H1 (cell line): ENCODE measurements around the gene IFNL1. TPM values are rescaled to one million over a fixed set of nuclear protein-coding genes. Genes with fewer than 3 reads are reported as not detected.

Experiments used
- CTCF ChIA-PET: fragments of 300-600 bp; sonication (Branson Sonifier 250); formaldehyde crosslinking; loops from one replicate; lab custom pipeline; 2021; ENCODE audit not compliant: partially characterized antibody; lab: Charles Lee
- POLR2A ChIA-PET: fragments of 300-600 bp; sonication (Branson Sonifier 250); formaldehyde crosslinking; loops from one replicate; lab custom pipeline; 2021; ENCODE audit warnings: inconsistent platforms; ENCODE audit not compliant: partially characterized antibody; lab: Charles Lee
- DNase-seq, 2 experiments: peaks; one replicate each; pipeline versions ENCODE4 v3.0.0 to v3.0.0-alpha.2; 2010 to 2022; ENCODE audit warnings: low spot score in 2 of 2, low read depth in 1 of 2, mixed read lengths in 1 of 2
- FAIRE-seq: peaks from 2 replicates; lab custom pipeline; 2011; peaks lifted over from hg19 to GRCh38; lab: Jason Lieb, UNC
- H2AFZ ChIP-seq: 2 replicates; pipeline ENCODE4 v1.8.1; 2012; ENCODE audit warnings: low read length, inconsistent platforms
- H2AK5ac ChIP-seq: 2 replicates; pipeline ENCODE4 v1.6.1; 2013; ENCODE audit warnings: low read depth, low read length
- H2BK120ac ChIP-seq: replicated peaks from 2 replicates; pipeline ENCODE3; 2013; ENCODE audit warnings: low read depth, low read length, inconsistent platforms
- H2BK12ac ChIP-seq: 2 replicates; pipeline ENCODE4 v1.6.1; 2013; ENCODE audit warnings: low read depth, low read length
- H2BK15ac ChIP-seq: 2 replicates; pipeline ENCODE4 v1.6.1; 2013; ENCODE audit warnings: low read length
- H2BK20ac ChIP-seq: 2 replicates; pipeline ENCODE4 v1.6.1; 2013; ENCODE audit warnings: low read length
- H2BK5ac ChIP-seq: 2 replicates; pipeline ENCODE4 v1.6.1; 2013; ENCODE audit warnings: low read depth, low read length
- H3K14ac ChIP-seq: 2 replicates; pipeline ENCODE4 v1.6.1; 2013; ENCODE audit warnings: inconsistent platforms; ENCODE audit not compliant: insufficient read length
- H3K18ac ChIP-seq: 2 replicates; pipeline ENCODE4 v1.6.1; 2013; ENCODE audit warnings: low read length; ENCODE audit errors: extremely low read depth
- H3K23ac ChIP-seq: 2 replicates; pipeline ENCODE4 v1.6.1; 2013; ENCODE audit warnings: inconsistent platforms; ENCODE audit not compliant: insufficient read length
- H3K23me2 ChIP-seq: 2 replicates; pipeline ENCODE4 v1.6.1; 2013; ENCODE audit warnings: low read depth, low read length
- H3K27ac ChIP-seq: 2 replicates; pipeline ENCODE4 v1.6.1; 2011; ENCODE audit warnings: low read depth, low read length, inconsistent platforms
- H3K27me3 ChIP-seq, 4 experiments: replicated peaks in 1 of 4; 1 replicate in 1 of 4; 2 replicates in 3 of 4; pipeline versions ENCODE4 v1.6.1 to v1.8.1; 2011 to 2013; ENCODE audit warnings: low read length in 3 of 4, mild to moderate bottlenecking in 3 of 4, inconsistent platforms in 2 of 4, mixed read lengths in 2 of 4, moderate library complexity in 1 of 4; ENCODE audit not compliant: control insufficient read depth in 3 of 4, insufficient read depth in 3 of 4; ENCODE audit errors: extremely low read depth in 1 of 4
- H3K36me3 ChIP-seq, 4 experiments: 2 replicates each; pipeline versions ENCODE4 v1.6.1 to v1.8.1; 2011 to 2013; ENCODE audit warnings: mild to moderate bottlenecking in 4 of 4, low read length in 3 of 4, moderate library complexity in 2 of 4, control low read depth in 1 of 4, inconsistent platforms in 1 of 4; ENCODE audit not compliant: insufficient read depth in 4 of 4, control insufficient read depth in 2 of 4
- H3K4ac ChIP-seq: replicated peaks from 2 replicates; pipeline ENCODE3; 2013; ENCODE audit warnings: low read length, low read depth, mixed read lengths, inconsistent platforms; ENCODE audit not compliant: insufficient read length
- H3K4me1 ChIP-seq, 4 experiments: replicated peaks in 1 of 4; 1 replicate in 1 of 4; 2 replicates in 3 of 4; pipeline versions ENCODE4 v1.6.1 to v1.8.1; 2011 to 2013; ENCODE audit warnings: low read length in 3 of 4, inconsistent platforms in 2 of 4, mixed read lengths in 1 of 4; ENCODE audit not compliant: insufficient read depth in 4 of 4, control insufficient read depth in 3 of 4
- H3K4me2 ChIP-seq, 2 experiments: 2 replicates each; pipeline versions ENCODE4 v1.6.1 to v1.8.1; 2011 to 2013; ENCODE audit warnings: low read depth in 2 of 2, low read length in 2 of 2, control low read depth in 1 of 2, inconsistent platforms in 1 of 2, mild to moderate bottlenecking in 1 of 2; ENCODE audit not compliant: insufficient read depth in 1 of 2
- H3K4me3 ChIP-seq, 4 experiments: fragments of 200-600, 300-600 bp in 1 of 4; sonication (generic), shearing (Covaris generic), sonication (Bioruptor Twin) in 1 of 4; 2 replicates each; pipeline versions ENCODE4 v1.5.1 to v1.8.1; 2011 to 2016; ENCODE audit warnings: low read length in 4 of 4, low read depth in 3 of 4, control low read depth in 2 of 4, inconsistent platforms in 2 of 4, mild to moderate bottlenecking in 2 of 4, mixed read lengths in 1 of 4, moderate library complexity in 1 of 4; ENCODE audit not compliant: insufficient read depth in 2 of 4; ENCODE audit errors: extremely low read depth in 1 of 4
- H3K56ac ChIP-seq: replicated peaks from 2 replicates; pipeline ENCODE3; 2013; ENCODE audit warnings: low read depth, mild to moderate bottlenecking, mixed read lengths, low read length, inconsistent platforms; ENCODE audit not compliant: insufficient read length
- H3K79me1 ChIP-seq: 2 replicates; pipeline ENCODE4 v1.6.1; 2013; ENCODE audit warnings: low read depth, low read length, control low read depth
- H3K79me2 ChIP-seq, 2 experiments: 2 replicates each; pipeline versions ENCODE4 v1.6.1 to v1.8.1; 2012 to 2013; ENCODE audit warnings: low read length in 2 of 2, mild to moderate bottlenecking in 2 of 2, inconsistent platforms in 1 of 2; ENCODE audit not compliant: insufficient read depth in 2 of 2, control insufficient read depth in 1 of 2
- H3K9ac ChIP-seq, 4 experiments: replicated peaks in 1 of 4; 1 replicate in 1 of 4; 2 replicates in 3 of 4; pipeline versions ENCODE4 v1.6.1 to v1.8.1; 2011 to 2013; ENCODE audit warnings: low read depth in 3 of 4, low read length in 3 of 4, control low read depth in 2 of 4, mild to moderate bottlenecking in 2 of 4, moderate library complexity in 2 of 4, inconsistent platforms in 1 of 4; ENCODE audit errors: extremely low read depth in 1 of 4
- H3K9me3 ChIP-seq, 2 experiments: 2 replicates each; pipeline versions ENCODE4 v1.6.1 to v1.8.1; 2012 to 2013; ENCODE audit warnings: mild to moderate bottlenecking in 2 of 2, moderate library complexity in 2 of 2, control low read depth in 1 of 2, inconsistent platforms in 1 of 2, low read depth in 1 of 2, low read length in 1 of 2, mixed read lengths in 1 of 2; ENCODE audit not compliant: insufficient read depth in 2 of 2
- H4K20me1 ChIP-seq, 2 experiments: replicated peaks in 1 of 2; 2 replicates each; pipeline versions ENCODE3 to v1.8.1; 2011 to 2013; ENCODE audit warnings: inconsistent platforms in 2 of 2, low read length in 2 of 2, mild to moderate bottlenecking in 1 of 2; ENCODE audit not compliant: insufficient read depth in 2 of 2, control insufficient read depth in 1 of 2
- H4K5ac ChIP-seq: 2 replicates; pipeline ENCODE4 v1.6.1; 2013; ENCODE audit warnings: low read length, low read depth, mixed read lengths, inconsistent platforms; ENCODE audit not compliant: insufficient read length
- H4K8ac ChIP-seq: 2 replicates; pipeline ENCODE4 v1.8.0; 2013; ENCODE audit warnings: mild to moderate bottlenecking, moderate library complexity, low read length, inconsistent platforms; ENCODE audit not compliant: insufficient read depth; ENCODE audit errors: extremely low read depth
- H4K91ac ChIP-seq: replicated peaks from 2 replicates; pipeline ENCODE3; 2013; ENCODE audit warnings: low read length, mixed read lengths, inconsistent platforms; ENCODE audit not compliant: insufficient read length
- ATF3 ChIP-seq: IDR thresholded peaks from 2 replicates; pipeline ENCODE4 v1.6.1; 2011; ENCODE audit warnings: low read depth, mild to moderate bottlenecking, low read length; ENCODE audit not compliant: insufficient read depth
- KDM4A ChIP-seq: IDR thresholded peaks from one replicate; pipeline ENCODE4 v1.7.1; 2012; ENCODE audit warnings: low read depth, mild to moderate bottlenecking, moderate library complexity, low read length, inconsistent platforms; ENCODE audit not compliant: severe bottlenecking
- RAD21 ChIP-seq, 2 experiments: IDR thresholded peaks in 1 of 2; conservative IDR thresholded peaks in 1 of 2; 2 replicates each; pipeline ENCODE4 v1.6.1; 2011; ENCODE audit warnings: low read depth in 2 of 2, low read length in 2 of 2, improper control_type of control experiment in 1 of 2, inconsistent platforms in 1 of 2, mild to moderate bottlenecking in 1 of 2, moderate library complexity in 1 of 2
- RBBP5 ChIP-seq: IDR thresholded peaks from 2 replicates; pipeline ENCODE4 v1.7.1; 2012; ENCODE audit warnings: low read depth, mild to moderate bottlenecking, inconsistent platforms, low read length, moderate library complexity, borderline replicate concordance
- SIN3A ChIP-seq, 2 experiments: IDR thresholded peaks in 1 of 2; conservative IDR thresholded peaks in 1 of 2; 2 replicates each; pipeline ENCODE4 v1.6.1; 2011 to 2012; ENCODE audit warnings: low read length in 2 of 2, improper control_type of control experiment in 1 of 2, low read depth in 1 of 2, mild to moderate bottlenecking in 1 of 2
- WGBS, 2 experiments: shearing (Covaris generic) in 1 of 2; methylation state at CpG; one replicate each; pipeline versions ENCODE4 v1.1.6 to v1.1.7; 2013 to 2015; ENCODE audit warnings: low lambda C conversion rate in 2 of 2, mixed read lengths in 2 of 2, inconsistent platforms in 1 of 2, low coverage in 1 of 2, missing lambda C conversion rate in 1 of 2; ENCODE audit not compliant: insufficient replicate concordance in 2 of 2, insufficient coverage in 1 of 2, insufficient read length in 1 of 2; ENCODE audit errors: extremely low coverage in 1 of 2, missing lambda C conversion rate in 1 of 2; 5-methylcytosine and 5-hydroxymethylcytosine counted together
- polyA plus RNA-seq, 7 experiments: library from polyadenylated mRNA; depleted of rRNA in 3 of 7; stranded (reverse) in 5 of 7; unstranded in 2 of 7; fragments of >200 nt in 5 of 7; fragments of 200-250 nt in 2 of 7; gene quantifications; 1 replicate in 5 of 7; 2 replicates in 1 of 7; 4 replicates in 1 of 7; pipeline versions ENCODE4 v1.2.1 to v1.2.3, GENCODE V29; 2011 to 2013; ENCODE audit warnings: missing spikeins in 2 of 7, mixed read lengths in 2 of 7
- total RNA-seq: library from RNA; stranded (reverse); fragmentation: NEBNext Ultra II Directional; extraction: Animal tissue kit (Norgen Biotek cat#: 25700); gene quantifications from 2 replicates; pipeline ENCODE4 v1.2.1, GENCODE V29; 2021

IFNL1 gene
- total and polyA plus RNA-seq, 2 of the 8 experiments (the other 6 are each of a cell fraction or from before 2014, with no cell fraction given): not detected

GRCh38 chr19:39254531-39255345 lies 41.5 kb upstream of the IFNL1 start:
- Histone ChIP-seq H3K4ac (no peak overlapping the region), H4K20me1 (no peaks in the 10 kb centered on the region), H4K5ac (no peak overlapping the region), H2BK12ac (no peak overlapping the region), H3K4me3 (no peak overlapping the region), H2BK120ac (no peak overlapping the region), H2AK5ac (no peak overlapping the region), H3K56ac (no peak overlapping the region), H3K23ac (no peak overlapping the region), H3K9ac (no peak overlapping the region), H3K4me1 (no peaks in the 10 kb centered on the region), H3K9me3 (0 out of 4 replicates have a peak, but pooled peaks cover 0 to 3% of the 10 kb centered on the region in 2 experiments), H3K23me2 (no peaks in the 10 kb centered on the region), H2BK5ac (no peak overlapping the region), H3K27ac (no peak overlapping the region), H3K36me3 (no peaks in the 10 kb centered on the region), H2BK20ac (no peak overlapping the region), H3K79me2 (no peaks in the 10 kb centered on the region), H3K4me2 (no peak overlapping the region), H3K27me3 (peaks cover 0 to 13% (median 6%) of the 10 kb centered on the region in 4 experiments; a peak in 6 of 7 replicates), H4K91ac (no peak overlapping the region), H4K8ac (0 out of 2 replicates have a peak overlapping the region, but pooled peaks have one; percentile 28), H3K14ac (no peak overlapping the region), H3K79me1 (no peaks in the 10 kb centered on the region), H2BK15ac (no peak overlapping the region), H3K18ac (no peak overlapping the region), H2AFZ (no peak overlapping the region)
- DNase-seq: no peak
- ChIA-PET CTCF (interaction anchor here (1.6 kb wide), 1 partner anchor 92 kb away, joined by 6 read pairs; no protein-coding TSS in a partner anchor), POLR2A (interaction anchor here (0.9 kb wide), 1 partner anchor 120 kb away, joined by 3 read pairs; no protein-coding TSS in a partner anchor)
- WGBS, 2 experiments: 91% methylated on average over 25 of the region's 29 CpGs; no CpG with 5 or more reads in 1 of the 2 experiments
- no peak for FAIRE-seq
- TF ChIP-seq RBBP5 (no peak), ATF3 (no peak), SIN3A (conservative IDR thresholded peaks at IDR 0.05 in 1 of 2, IDR thresholded peaks at IDR 0.05 in 1 of 2; ENCODE audit: low read depth in 1 of 2, low read length in 2 of 2) (no peak), RAD21 (IDR thresholded peaks at IDR 0.05 in 1 of 2, conservative IDR thresholded peaks at IDR 0.05 in 1 of 2; ENCODE audit: low read depth in 2 of 2, low read length in 2 of 2) (no peak), KDM4A (no peak)
